Activated CD8-positive, alpha-beta T cell treated with anti-CD3 and anti-CD28 coated beads, Interleukin-2, amount 10 ng/mL, durations not matched to agents 7 days and 5 days (primary cell): ENCODE data around the gene DLL3. TPM values are rescaled to one million over a fixed set of nuclear protein-coding genes. Genes with fewer than 3 reads are reported as not detected.

ENCODE experiments used
- ATAC-seq: fragments of 150-1000 bp; cut with Tn5 transposase; one replicate; pipeline ENCODE4 v1.10.0; 2021; ENCODE audit warnings: moderate library complexity
- CTCF ChIA-PET: fragments of 350-600 bp; sonication (Branson Sonifier 250); formaldehyde crosslinking; loops from one replicate; lab custom pipeline; 2021; ENCODE audit warnings: antibody characterized with exemption; lab: Charles Lee
- POLR2A ChIA-PET: fragments of 350-600 bp; sonication (Branson Sonifier 250); formaldehyde crosslinking; loops from one replicate; lab custom pipeline; 2021; ENCODE audit warnings: antibody characterized with exemption; lab: Charles Lee
- DNase-seq: peaks from one replicate; pipeline ENCODE4 v3.0.0-alpha.2; 2020
- H3K27ac Mint-ChIP-seq: one replicate; pipeline ENCODE4 v1.8.0; 2021; ENCODE audit warnings: mild to moderate bottlenecking, mixed read lengths
- H3K27me3 Mint-ChIP-seq: one replicate; pipeline ENCODE4 v1.8.0; 2021; ENCODE audit warnings: low read depth, mixed read lengths
- H3K36me3 Mint-ChIP-seq: one replicate; pipeline ENCODE4 v1.8.0; 2021; ENCODE audit warnings: low read depth, mixed read lengths
- H3K4me1 Mint-ChIP-seq: one replicate; pipeline ENCODE4 v1.8.0; 2021; ENCODE audit warnings: low read depth, mixed read lengths
- H3K4me3 Mint-ChIP-seq: one replicate; pipeline ENCODE4 v1.8.0; 2021; ENCODE audit warnings: mild to moderate bottlenecking, mixed read lengths
- H3K9me3 Mint-ChIP-seq: one replicate; pipeline ENCODE4 v1.8.0; 2022; ENCODE audit warnings: mixed read lengths; ENCODE audit not compliant: insufficient read depth
- total RNA-seq, 2 experiments: library from RNA; stranded (reverse); gene quantifications; one replicate each; pipeline ENCODE4 v1.2.3, GENCODE V29; 2021

The DLL3 gene
- total RNA-seq, 2 experiments from 2014 or later: 0.26 to 0.29 TPM

DNA sequence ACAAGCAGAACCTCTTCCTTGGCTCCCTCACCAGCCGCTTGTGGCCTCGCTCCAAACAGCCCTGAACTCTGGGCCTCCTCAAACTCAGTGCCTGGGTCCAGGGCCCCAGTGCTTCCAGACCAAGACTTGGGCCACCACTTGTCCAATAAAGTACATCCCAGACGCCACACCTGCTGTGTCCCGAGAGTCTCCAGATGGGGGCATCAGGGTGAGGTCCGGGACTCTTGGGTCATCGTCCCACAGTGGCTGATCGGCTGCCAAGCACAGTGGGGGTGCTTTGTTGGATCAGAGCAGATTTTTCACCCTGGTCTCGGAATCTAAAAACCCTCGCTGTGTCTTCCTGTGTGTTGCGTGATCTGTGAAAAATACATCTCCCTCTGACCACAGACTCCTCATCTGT, 9.0 kb upstream of the DLL3 start:
- POLR2A ChIA-PET: no interaction called here
- H3K4me1 Mint-ChIP-seq: no peaks in the 10 kb centered on the region
- DNase-seq (no peak), ATAC-seq (no peak)
- CTCF ChIA-PET: no interaction called here
- no peak overlapping the region for H3K4me3 Mint-ChIP-seq
- no peaks in the 10 kb centered on the region for H3K9me3 Mint-ChIP-seq
- H3K27ac Mint-ChIP-seq: no peak overlapping the region
- H3K36me3 Mint-ChIP-seq: peaks cover 23% of the 10 kb centered on the region
- H3K27me3 Mint-ChIP-seq: no peaks in the 10 kb centered on the region

- Mint-ChIP-seq H3K27me3 (peaks cover 8% of the 10 kb centered on the region), H3K27ac (no peak overlapping the region), H3K9me3 (no peaks in the 10 kb centered on the region), H3K4me1 (no peaks in the 10 kb centered on the region), H3K4me3 (no peak overlapping the region), H3K36me3 (peaks cover 19% of the 10 kb centered on the region)
- ATAC-seq (no peak), DNase-seq (no peak)
- ChIA-PET POLR2A (no interaction called here), CTCF (no interaction called here)
These were observed 6.5 kb upstream of the DLL3 start for GRCh38 chr19:39492225-39492624.

DNA sequence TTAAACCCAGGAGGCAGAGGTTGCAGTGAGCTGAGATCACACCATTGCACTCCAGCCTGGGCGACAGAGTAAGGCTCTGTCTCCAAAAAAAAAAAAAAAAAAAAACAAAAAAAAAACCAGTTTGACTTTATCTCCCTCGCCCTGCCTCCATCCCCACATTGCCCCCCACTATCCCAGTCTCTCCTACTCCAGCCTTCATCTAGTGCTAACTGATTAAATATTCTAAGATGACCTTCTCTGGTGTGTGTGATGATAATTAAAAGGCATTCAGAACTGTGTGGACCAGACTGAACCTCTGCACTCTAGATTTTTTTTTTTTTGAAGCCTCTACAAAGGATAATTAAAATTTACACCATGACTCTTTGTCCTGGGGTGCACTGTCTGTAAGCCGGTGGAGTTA, 6.0 kb upstream of the DLL3 start:
- Mint-ChIP-seq H3K4me1 (no peaks in the 10 kb centered on the region), H3K4me3 (no peak overlapping the region), H3K27me3 (peaks cover 13% of the 10 kb centered on the region), H3K9me3 (no peaks in the 10 kb centered on the region), H3K27ac (no peak overlapping the region), H3K36me3 (peaks cover 18% of the 10 kb centered on the region)
- DNase-seq (no peak), ATAC-seq (no peak)
- POLR2A ChIA-PET: no interaction called here
- CTCF ChIA-PET: no interaction called here

DNA sequence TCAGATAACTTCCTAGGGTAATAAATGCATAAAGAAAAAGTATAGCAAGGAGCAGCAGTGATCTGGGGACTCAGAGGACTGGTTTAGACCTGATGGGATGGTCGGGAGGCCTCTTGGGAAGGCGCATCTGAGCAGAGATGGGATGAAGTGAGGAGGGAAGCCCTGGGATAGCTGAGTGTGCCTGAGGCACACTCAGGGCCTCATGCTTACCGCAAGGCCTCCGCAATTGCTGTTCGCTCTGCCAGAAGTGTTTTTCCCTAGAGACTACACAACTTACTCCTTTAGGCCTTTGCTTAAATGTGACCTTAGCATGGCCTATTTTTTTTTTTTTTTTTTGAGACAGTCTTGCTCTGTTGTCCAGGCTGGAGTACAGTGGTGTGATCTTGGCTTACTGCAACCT, 4.1 kb upstream of the DLL3 start:
- POLR2A ChIA-PET: no interaction called here
- CTCF ChIA-PET: no interaction called here

DNA sequence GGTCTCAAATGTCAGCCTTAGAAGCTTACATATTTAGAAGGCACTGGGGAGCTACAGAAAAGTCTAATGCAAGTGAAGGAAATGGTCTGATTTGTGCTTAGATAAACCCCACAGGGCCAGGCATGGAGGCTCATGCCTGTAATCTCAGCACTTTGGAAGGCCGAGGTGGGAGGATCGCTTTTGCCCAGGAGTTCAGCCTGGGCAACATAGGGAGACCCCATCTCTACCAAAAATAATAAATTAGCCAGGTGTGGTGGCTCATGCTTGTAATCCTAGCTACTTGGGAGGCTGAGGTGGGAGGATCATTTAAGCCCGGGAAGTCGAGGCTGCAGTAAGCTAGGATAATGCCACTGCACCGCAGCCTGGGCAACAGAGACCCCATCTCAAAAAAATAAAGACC, 2.7 kb upstream of the DLL3 start:
- H3K27me3 Mint-ChIP-seq: peaks cover 38% of the 10 kb centered on the region
- ATAC-seq (no peak), DNase-seq (no peak)
- H3K4me1 Mint-ChIP-seq: peaks cover 16% of the 10 kb centered on the region
- POLR2A ChIA-PET: no interaction called here
- CTCF ChIA-PET: interaction anchor here (1.0 to 1.4 kb wide), 3 partner anchors 16 to 21 kb away, joined by 3 to 4 read pairs (median 3); partner anchors contain the start of gene TIMM50
- H3K9me3 Mint-ChIP-seq: no peaks in the 10 kb centered on the region
- no peak overlapping the region for H3K27ac Mint-ChIP-seq
- H3K4me3 Mint-ChIP-seq: no peak overlapping the region
- peaks cover 4% of the 10 kb centered on the region for H3K36me3 Mint-ChIP-seq

More for the DNA sequence above, 4.1 kb upstream of the DLL3 start:
- DNase-seq (no peak), ATAC-seq (no peak)
- Mint-ChIP-seq H3K27me3 (peaks cover 28% of the 10 kb centered on the region), H3K9me3 (no peaks in the 10 kb centered on the region), H3K4me3 (no peak overlapping the region), H3K36me3 (peaks cover 6% of the 10 kb centered on the region), H3K27ac (no peak overlapping the region), H3K4me1 (peaks cover 14% of the 10 kb centered on the region)

- ChIA-PET POLR2A (interaction anchor here (1.6 kb wide), 1 partner anchor 12 kb away, joined by 3 read pairs; no protein-coding TSS in a partner anchor), CTCF (interaction anchor here (0.5 to 2.5 kb wide), 8 partner anchors 10 to 941 kb away, joined by 3 to 6 read pairs (median 4); partner anchors contain the start of gene EID2B)
- Mint-ChIP-seq H3K27me3 (peaks cover 42% of the 10 kb centered on the region), H3K4me3 (no peak overlapping the region), H3K4me1 (peaks cover 16% of the 10 kb centered on the region), H3K27ac (no peak overlapping the region), H3K36me3 (peaks cover 4% of the 10 kb centered on the region), H3K9me3 (no peaks in the 10 kb centered on the region)
- DNase-seq: no peak
- no peak for ATAC-seq
These were observed 1.1 kb upstream of the DLL3 start for GRCh38 chr19:39497701-39497995.

DNA sequence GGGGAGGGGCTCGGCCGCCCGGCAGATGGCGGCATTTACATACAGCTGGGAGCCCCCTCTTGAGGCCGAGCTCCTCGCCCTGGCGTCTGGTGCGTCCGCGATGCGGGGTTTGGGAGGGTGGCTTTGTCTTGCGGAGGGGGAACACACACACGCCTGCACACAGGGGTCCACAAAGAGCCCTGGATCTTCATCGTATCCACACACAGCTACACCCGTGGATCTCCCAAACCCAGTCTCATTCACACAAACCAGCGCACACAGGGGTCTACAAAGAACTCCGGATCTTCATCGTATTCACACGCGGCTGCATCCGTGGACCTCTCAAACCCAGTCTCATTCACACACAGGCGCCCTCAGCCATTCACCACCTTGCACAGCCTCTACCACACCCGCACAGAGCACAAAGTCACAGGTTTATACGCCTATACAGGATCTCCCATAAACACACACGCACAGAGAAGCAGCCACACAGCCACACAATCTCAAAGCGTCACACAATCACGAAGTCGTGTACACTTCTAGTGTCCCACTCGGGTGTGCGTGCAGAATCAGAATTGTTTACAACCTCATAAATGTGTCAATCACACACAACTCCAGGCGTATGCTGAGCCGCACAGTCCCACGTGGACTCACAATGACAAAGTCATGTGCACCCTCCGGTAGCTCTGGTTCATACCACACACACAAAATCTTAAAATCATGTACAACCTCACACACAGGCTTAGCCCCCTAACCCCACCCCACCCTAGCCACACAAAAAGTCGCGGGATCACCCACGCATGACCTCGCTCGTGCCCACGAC, 550 bp upstream of the DLL3 start:
- Mint-ChIP-seq H3K27me3 (peaks cover 42% of the 10 kb centered on the region), H3K36me3 (peaks cover 2% of the 10 kb centered on the region), H3K9me3 (no peaks in the 10 kb centered on the region), H3K4me1 (peaks cover 20% of the 10 kb centered on the region), H3K4me3 (peak overlapping the region; percentile 0), H3K27ac (no peak overlapping the region)
- peak; percentile 35 for DNase-seq
- peak; percentile 34 for ATAC-seq
- CTCF ChIA-PET: interaction anchor here (0.5 to 2.5 kb wide), 8 partner anchors 10 to 941 kb away, joined by 3 to 6 read pairs (median 4); partner anchors contain the start of gene EID2B
- POLR2A ChIA-PET: interaction anchor here (0.7 to 1.6 kb wide), 3 partner anchors 12 to 63 kb away, joined by 3 read pairs; partner anchors contain the start of gene RPS16

DNA sequence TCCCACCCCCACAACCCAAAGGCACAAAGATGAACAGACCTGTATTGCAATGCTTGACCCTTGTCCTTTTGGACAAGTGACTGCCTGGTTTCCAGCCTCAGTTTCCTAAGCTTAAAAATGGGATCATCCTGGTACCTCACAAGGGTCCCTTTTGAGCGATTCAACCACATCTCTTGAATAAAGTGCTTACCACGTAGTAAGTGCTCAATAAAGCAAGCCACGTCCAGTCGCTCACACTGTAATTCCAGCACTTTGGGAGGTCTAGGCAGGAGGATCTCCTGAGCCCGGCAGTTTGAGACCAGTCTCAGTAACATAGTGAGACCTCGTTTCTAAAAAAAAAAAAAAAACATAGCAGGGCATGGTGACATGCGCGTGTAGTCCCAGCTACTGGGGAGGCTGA, 1.2 kb downstream of the DLL3 start:
- Mint-ChIP-seq H3K4me1 (peaks cover 27% of the 10 kb centered on the region), H3K9me3 (no peaks in the 10 kb centered on the region), H3K4me3 (no peak overlapping the region), H3K27ac (no peak overlapping the region), H3K27me3 (peaks cover 58% of the 10 kb centered on the region), H3K36me3 (peaks cover 2% of the 10 kb centered on the region)
- DNase-seq (no peak), ATAC-seq (no peak)
- CTCF ChIA-PET: interaction anchor here (0.6 to 1.0 kb wide), 3 partner anchors 19 to 32 kb away, joined by 3 read pairs; no protein-coding TSS in a partner anchor
- POLR2A ChIA-PET: no interaction called here

DNA sequence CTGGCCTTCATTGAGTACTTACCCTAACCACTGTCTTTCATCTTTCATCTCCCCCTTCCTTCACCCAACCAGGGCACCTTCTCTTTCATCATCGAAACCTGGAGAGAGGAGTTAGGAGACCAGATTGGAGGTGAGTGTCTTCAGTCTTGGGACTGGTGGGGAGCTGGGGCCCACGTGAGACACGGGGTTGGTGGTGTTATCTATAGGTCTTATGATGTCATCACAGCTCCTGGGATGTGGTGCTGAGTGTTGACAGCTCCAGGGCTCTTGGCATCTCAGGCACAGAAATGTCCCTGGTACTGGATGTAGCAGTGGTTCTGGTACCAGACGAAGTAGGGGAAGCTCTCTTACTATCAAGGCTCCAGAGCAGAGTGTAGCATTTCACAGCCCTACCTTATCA, 1.8 kb downstream of the DLL3 start:
- Mint-ChIP-seq H3K4me3 (no peak overlapping the region), H3K27me3 (peaks cover 59% of the 10 kb centered on the region), H3K27ac (no peak overlapping the region), H3K9me3 (no peaks in the 10 kb centered on the region), H3K36me3 (peaks cover 2% of the 10 kb centered on the region), H3K4me1 (peaks cover 27% of the 10 kb centered on the region)
- DNase-seq: no peak
- ChIA-PET CTCF (interaction anchor here (0.6 to 1.2 kb wide), 5 partner anchors 26 to 109 kb away, joined by 3 to 4 read pairs (median 3); partner anchors contain the start of gene EID2B), POLR2A (no interaction called here)
- no peak for ATAC-seq

DNA sequence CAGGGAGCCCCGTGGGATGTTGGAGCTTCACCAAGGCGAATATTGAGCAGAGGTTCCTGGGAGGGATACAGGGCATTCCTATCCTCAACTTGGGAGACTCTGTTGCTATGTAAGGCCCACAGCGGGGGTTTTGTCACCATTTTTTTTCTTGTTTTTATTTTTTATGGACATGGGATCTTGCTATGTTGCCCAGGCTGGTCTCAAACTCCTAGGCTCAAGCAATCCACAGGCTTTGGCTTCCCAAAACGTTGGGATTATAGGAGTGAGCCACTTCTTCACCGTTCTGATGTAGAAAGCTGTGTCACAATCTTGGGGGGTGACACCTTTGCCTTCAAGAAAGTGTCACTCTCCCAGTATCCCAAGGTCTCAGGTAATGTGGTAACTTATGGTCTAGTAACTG, 2.6 kb downstream of the DLL3 start:
- peaks cover 59% of the 10 kb centered on the region for H3K27me3 Mint-ChIP-seq

GRCh38 chr19:39502640-39503417, 4.1 kb downstream of the DLL3 start:
- peaks cover 42% of the 10 kb centered on the region for H3K4me1 Mint-ChIP-seq
- peaks cover 59% of the 10 kb centered on the region for H3K27me3 Mint-ChIP-seq
- no peak overlapping the region for H3K4me3 Mint-ChIP-seq
- ChIA-PET POLR2A (interaction anchor here (0.8 to 1.2 kb wide), 2 partner anchors 12 to 67 kb away, joined by 3 read pairs; partner anchors contain the start of genes RPS16 and SELENOV), CTCF (interaction anchor here (0.6 to 1.7 kb wide), 12 partner anchors 9 to 170 kb away, joined by 3 to 11 read pairs (median 5); partner anchors contain the start of genes EID2B, RPS16 and TIMM50)
- peaks cover 2% of the 10 kb centered on the region for H3K36me3 Mint-ChIP-seq
- peak; percentile 78 for DNase-seq
- no peaks in the 10 kb centered on the region for H3K9me3 Mint-ChIP-seq
- peak overlapping the region; percentile 60 for H3K27ac Mint-ChIP-seq
- peak; percentile 54 for ATAC-seq

More for the DNA sequence above, 2.6 kb downstream of the DLL3 start:
- DNase-seq (no peak), ATAC-seq (no peak)
- H3K4me3 Mint-ChIP-seq: no peak overlapping the region
- CTCF ChIA-PET: interaction anchor here (0.9 to 1.2 kb wide), 3 partner anchors 32 to 109 kb away, joined by 3 to 4 read pairs (median 3); partner anchors contain the start of gene EID2B
- no peaks in the 10 kb centered on the region for H3K9me3 Mint-ChIP-seq
- POLR2A ChIA-PET: no interaction called here
- H3K4me1 Mint-ChIP-seq: peaks cover 31% of the 10 kb centered on the region
- peaks cover 2% of the 10 kb centered on the region for H3K36me3 Mint-ChIP-seq
- no peak overlapping the region for H3K27ac Mint-ChIP-seq
